KG1 (cell line): Measurements from ENCODE around the gene RPS6KA5.
"Not testable (repeated sequence)": the region's sequence is repeated elsewhere in the genome, so short reads cannot be mapped to it uniquely, and the experiment has no call there.

Experiments used
- DNase-seq: peaks from one replicate; lab custom pipeline; 2025; lab: John Stamatoyannopoulos, UW

The RPS6KA5 gene

GRCh38 chr14:90830931-90831701, 229.3 kb downstream of the RPS6KA5 start:
- DNase-seq = no peak

DNA sequence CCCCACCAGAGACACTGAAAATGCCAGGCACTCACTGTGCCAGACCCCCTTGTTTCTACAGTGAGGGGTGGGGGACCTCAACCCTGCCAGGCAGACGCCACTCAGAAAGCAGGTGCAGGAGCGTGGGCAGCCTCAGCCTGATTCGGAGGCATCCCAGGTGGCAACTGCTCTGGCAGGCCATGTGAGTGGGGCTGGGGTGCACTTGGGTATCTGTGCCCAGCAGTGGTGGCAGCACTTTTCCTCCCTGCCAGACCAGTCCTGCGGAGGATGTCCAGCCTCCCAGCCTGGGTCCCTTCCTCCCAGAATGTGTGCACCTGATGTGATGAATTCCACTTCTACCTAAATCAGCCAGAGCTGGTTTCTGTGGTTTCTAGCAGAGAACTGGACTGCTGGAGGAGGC, 230.8 kb downstream of the RPS6KA5 start:
- DNase-seq = no peak

DNA sequence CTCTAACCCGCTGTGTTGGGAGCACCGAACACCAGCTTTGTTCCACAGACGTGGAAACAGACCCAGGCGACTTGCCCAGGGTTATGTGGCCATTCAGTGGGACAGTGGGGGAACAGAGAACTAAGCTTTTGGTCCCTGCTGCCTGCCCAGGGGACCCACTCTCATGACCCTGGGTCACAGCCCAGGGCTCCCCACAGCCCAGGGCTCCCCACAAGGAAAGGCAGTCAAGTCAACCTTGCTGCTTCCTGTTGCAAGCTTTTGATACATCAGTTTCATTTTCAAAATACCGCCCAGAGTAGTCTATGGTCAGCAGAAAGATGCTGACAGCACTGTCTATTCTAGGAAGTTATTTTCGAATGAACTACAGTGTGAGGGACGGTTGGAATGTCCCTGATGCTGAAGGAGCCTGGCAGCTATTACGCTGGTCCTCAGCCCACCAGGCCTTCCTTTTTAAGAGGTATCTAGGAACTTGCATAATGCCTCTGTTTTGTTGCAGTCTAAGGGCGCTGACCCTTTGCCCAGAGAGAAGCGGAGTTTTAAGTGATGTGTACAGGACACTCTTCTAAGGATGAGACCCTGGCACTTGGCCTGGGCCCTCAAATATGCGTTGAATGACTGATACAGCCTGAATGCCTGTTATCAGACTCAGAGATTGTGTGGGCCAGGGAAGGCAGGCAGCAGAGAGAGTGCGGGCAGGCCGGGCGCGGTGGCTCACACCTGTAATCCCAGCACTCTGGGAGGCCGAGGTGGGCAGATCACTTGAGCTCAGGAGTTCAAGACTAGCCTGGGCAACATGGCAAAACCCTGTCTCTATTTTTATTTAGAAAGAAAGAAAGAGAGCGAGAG, 231.6 kb downstream of the RPS6KA5 start:
- DNase-seq = no peak

DNA sequence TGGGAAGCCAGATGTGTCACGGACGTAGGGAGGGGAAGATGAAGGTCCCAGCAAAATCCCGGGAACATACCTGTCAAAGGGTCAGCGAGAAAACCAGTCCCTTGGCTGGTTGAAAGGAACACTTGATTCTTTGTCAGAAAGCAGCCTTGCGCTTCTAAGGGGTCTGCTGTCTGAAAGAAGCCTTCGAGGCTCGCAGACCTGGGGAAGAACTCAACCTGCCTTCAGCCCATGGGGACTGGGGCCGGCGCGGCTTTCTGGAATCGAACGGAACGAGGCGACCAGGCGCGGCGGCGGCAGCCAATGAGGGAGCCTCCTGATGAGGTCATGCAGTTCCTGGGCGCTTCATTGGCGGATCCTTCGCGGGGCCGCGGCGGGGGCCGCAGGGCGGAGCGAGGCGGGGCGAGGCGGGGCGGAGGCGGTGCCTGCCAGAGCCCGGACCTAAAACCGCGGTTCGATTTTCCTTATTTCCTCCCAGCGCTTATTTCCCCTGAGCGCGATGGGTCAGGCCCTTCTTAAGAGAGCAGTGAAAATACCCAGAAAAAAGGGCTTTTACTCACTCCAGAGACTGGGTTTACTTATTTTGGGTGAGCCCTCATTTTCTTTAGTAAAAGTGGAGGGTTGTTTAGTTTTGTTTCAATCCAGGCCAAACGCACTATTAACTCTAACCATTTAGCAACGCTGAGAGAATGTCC, 232.4 kb downstream of the RPS6KA5 start:
- DNase-seq = peak; percentile 81

DNA sequence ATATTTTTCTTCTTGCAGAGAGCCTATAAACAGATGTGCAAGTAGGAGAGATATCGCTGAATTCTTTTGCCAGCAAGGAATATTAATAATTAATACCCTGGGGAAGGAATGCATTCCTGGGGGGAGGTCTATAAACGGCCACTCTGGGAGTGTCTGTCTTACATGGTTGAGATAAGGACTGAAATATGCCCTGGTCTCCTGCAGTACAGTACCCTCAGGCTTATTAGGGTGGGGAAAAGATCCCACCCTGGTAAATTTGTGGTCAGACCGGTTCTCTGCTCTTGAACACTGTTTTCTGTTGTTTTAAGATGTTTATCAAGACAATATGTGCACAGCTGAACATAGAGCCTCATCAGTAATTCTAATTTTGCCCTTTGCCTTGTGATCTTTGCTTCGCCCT, 236.9 kb downstream of the RPS6KA5 start:
- not testable (repeated sequence) for DNase-seq

DNA sequence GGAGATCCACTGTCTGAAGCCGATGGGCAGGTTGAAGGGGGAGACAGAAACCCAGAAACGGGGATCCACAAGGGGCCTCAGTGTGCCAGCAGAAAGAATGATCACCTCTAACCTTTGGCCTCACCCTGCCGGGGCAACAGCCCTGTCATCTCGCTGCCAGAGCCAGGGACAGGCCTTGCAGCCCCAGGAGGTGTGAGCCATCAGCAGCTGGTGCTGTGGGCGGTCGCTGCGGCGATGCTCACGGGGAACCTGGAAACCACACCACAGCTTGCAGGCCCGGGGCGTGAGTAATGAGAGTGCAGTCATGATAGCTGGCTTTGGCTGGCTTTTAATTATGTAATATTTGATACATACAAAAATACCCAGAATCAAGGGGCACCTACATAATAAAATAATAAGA, 239.5 kb downstream of the RPS6KA5 start:
- DNase-seq = peak; percentile 20

DNA sequence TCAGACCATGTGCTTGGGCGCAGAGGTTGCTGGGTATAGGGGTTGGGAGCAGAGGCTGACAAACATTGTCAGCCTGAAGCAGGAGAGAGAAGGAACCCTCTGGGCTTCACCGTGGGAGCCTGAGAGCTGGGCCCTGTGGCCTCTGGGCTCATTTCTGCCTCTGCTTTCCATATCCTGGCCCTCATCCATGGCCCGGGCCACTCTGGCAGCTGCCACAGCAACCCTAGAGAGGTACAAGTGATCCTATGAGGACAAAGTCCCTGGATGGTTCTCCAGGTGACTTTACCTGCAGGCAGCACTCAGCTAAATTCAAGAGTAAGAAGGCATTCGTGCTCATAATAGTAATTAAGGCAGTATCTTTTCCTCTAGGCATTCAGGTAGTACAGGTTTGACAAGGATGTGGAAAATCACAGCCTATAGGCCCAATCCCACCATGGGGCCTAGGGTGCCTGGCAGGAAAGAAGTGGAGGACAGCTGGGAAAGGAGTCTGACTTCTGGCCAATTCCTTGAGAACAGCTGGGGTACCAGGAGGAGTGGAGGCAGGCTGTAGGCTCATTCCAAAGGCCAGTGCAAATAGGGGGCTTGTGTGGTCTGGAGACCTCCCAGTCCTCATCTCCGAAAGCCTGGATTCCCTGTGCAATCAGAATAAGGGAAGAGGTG, 240.6 kb downstream of the RPS6KA5 start:
- no peak for DNase-seq

DNA sequence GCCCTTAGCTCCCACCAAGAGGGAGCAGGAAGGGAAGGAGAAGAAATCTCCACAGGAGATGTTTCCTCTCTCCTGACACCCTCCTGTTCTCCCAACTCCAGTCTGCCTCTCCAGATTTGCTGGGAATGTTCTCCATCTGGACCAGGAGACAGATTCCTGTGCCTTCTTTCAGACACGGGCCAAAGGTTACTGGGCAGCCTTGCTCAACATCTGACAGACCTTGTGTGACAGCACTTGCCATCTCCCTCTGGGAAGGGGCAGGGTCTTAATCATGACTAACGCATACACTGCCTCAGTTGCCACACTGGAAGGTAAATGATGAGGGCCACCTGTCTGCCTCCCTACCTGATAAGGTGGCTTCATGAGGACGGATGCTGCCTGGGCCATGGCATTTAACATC, 241.7 kb downstream of the RPS6KA5 start:
- DNase-seq = no peak

- DNase-seq = no peak
Observed at GRCh38 chr14:90816681-90817436, 243.6 kb downstream of the RPS6KA5 start.

DNA sequence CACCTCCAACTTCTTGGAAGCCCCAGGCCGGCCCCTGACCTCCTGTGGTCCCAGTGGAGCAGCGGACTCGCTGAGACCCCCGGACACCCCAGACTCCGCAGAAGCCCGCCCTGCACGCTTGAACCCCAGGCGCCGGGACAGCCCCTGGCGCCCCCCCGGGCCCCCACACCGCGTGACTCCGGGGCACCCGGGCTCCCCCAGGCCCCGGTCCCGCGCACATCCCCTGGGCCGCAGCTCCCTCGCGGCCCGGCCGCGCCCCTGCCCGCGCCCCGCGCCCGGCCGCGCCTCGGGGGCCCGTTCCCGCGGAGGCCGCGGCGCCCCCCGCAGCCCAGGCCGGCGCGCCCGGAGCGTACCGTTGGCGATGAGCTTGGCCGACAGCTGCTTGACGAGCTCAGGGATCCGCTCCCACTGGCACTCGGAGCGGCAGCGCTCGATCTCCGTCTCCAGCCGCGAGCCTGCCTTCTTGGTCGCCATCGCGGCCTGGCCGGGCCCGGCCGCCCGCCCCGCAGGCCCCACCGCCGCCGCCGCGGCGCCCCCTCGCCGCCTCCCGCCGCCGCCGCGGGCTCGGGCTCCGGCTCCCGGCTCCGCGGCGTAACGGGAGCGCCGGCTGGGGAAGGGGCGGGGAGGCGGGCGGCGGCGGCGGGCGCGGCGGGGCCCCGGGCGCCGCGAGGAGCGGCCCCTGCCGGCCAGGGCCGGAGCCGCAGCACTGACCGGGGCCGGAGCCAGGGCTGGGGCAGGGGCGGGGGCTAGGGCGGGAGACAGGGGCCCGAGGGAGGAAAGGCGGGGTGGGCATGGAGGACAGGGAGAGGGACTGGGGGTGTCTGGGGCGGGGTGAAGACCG, 244.4 kb downstream of the RPS6KA5 start, which contains the start of gene TTC7B:
Gene TTC7B, minus strand, starts transcription at position 609 of the 841 bp plus-strand sequence. Its CDS starts 135 bp downstream, at position 474.
- no peak for DNase-seq

- DNase-seq = no peak
Observed at GRCh38 chr14:90815572-90815821, 244.9 kb downstream of the RPS6KA5 start.

- DNase-seq = no peak
Observed at GRCh38 chr14:90814806-90815571, 245.5 kb downstream of the RPS6KA5 start.

GRCh38 chr14:90813442-90813841, 247.0 kb downstream of the RPS6KA5 start:
- DNase-seq = no peak

GRCh38 chr14:90812109-90812508, 248.3 kb downstream of the RPS6KA5 start:
- no peak for DNase-seq

GRCh38 chr14:90811641-90812040, 248.8 kb downstream of the RPS6KA5 start:
- DNase-seq = no peak

DNA sequence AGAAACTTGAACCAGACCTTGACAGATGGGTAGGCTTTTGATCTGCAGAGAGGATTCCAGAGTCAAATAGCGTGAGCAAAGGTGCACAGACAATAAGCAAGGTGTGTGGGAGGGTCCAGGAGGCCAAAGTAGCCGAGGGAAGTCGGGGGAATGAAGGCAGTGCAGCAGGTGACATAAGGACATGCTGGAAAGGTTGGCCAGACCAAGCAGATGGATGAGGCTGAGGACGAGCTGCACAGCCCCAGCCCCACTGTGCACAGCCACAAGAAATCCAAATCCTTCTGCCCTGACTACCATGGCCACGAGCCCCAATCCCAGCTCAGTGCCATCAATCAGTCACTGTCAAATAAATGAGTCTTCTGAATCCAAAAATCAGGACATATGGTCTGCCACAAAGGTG, 249.6 kb downstream of the RPS6KA5 start:
- DNase-seq = no peak

DNA sequence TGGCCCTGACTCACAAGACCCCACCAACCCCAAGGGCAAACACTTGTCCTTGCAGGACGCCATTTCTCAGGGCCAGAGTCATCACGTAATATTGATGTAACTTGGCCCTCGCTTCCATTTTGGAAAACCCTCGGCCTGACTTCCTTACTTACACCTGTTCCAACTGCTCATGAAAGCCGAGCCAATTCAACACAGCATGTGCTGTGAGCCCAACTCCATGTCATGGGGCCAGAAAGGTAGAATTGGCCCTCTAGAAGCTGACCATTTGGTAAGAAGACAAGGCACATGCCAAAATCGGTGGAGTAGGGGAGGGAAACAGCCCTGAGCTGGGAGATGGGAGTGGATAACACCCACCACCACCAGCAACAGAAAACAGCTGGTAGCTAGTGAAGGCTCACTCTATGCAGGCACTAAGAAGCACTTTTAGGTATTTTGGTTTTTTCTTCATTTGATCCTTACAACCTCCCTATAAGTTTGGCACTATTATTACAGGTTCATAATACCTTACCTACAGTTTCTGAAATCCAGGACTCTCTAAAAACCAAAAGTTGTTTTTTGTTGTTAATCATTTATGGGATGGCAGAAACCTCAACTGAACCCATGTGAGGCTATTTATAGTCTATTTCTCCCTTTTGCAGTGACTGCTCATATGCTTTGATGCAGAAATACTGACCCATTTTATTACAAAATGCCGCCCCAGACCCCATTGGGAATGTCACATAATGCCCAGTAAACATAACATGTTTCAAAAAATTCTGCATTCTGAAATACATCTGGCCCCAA, 250.7 kb downstream of the RPS6KA5 start:
- DNase-seq = no peak

- DNase-seq = no peak
Observed at GRCh38 chr14:90808759-90809529, 251.5 kb downstream of the RPS6KA5 start.
